Sigmoid colon (tissue), 7 donors: ENCODE data around the gene TEDC2. TPM values are rescaled to one million over a fixed set of nuclear protein-coding genes. Genes with fewer than 3 reads are reported as not detected.
A peak's percentile ranks its signal among the peaks of the same experiment; 100 is the strongest.

Experiments used
- DNase-seq: peaks from one replicate; pipeline ENCODE4 v3.0.0-alpha.2; 2019
- H3K27ac ChIP-seq, 4 donors: fragments of 200-600 bp; sonication (generic); one replicate each; pipeline ENCODE4 v1.5.1; 2016 to 2019; ENCODE audit warnings: mild to moderate bottlenecking in 1 of 4
- H3K27me3 ChIP-seq, 3 donors: fragments of 200-600 bp; sonication (generic); one replicate each; pipeline ENCODE4 v1.5.1; 2019; ENCODE audit warnings: mild to moderate bottlenecking in 1 of 3
- H3K36me3 ChIP-seq, 4 donors: fragments of 200-600 bp; sonication (generic); one replicate each; pipeline ENCODE4 v1.5.1; 2016 to 2019
- H3K4me1 ChIP-seq, 4 donors: fragments of 200-600 bp; sonication (generic); one replicate each; pipeline ENCODE4 v1.5.1; 2017 to 2019
- H3K4me3 ChIP-seq, 4 donors: fragments of 200-600 bp; sonication (generic); one replicate each; pipeline ENCODE4 v1.5.1; 2017 to 2019; ENCODE audit warnings: mild to moderate bottlenecking in 2 of 4, moderate library complexity in 1 of 4
- H3K9me3 ChIP-seq, 4 donors: fragments of 200-600 bp in 3 of 4; sonication (generic) in 3 of 4; one replicate each; pipeline versions ENCODE4 v1.5.1 to v1.6.1; 2013 to 2019
- EP300 ChIP-seq, 4 donors: sonication (generic); formaldehyde crosslinking; IDR thresholded peaks; one replicate each; pipeline ENCODE4 v1.6.1; 2017; ENCODE audit warnings: antibody characterized with exemption in 4 of 4
- POLR2A ChIP-seq, 2 donors: fragments of 450-650 bp; IDR thresholded peaks; one replicate each; pipeline ENCODE4 v1.6.1; 2016; ENCODE audit warnings: antibody characterized with exemption in 2 of 2, mild to moderate bottlenecking in 2 of 2, moderate library complexity in 2 of 2
- POLR2AphosphoS5 ChIP-seq, 4 donors: sonication (generic); formaldehyde crosslinking; IDR thresholded peaks; one replicate each; pipeline ENCODE4 v1.6.1; 2017; ENCODE audit warnings: antibody characterized with exemption in 4 of 4
- WGBS, 2 donors: extraction: QIAGEN DNeasy Blood & Tissue Kit; methylation state at CpG; one replicate each; pipeline ENCODE4 v1.1.7; 2013; 5-methylcytosine and 5-hydroxymethylcytosine counted together
- intact Hi-C: fragments of 100-400 bp; cut with DNase I; formaldehyde crosslinking; loops from one replicate; pipeline ENCODE4 v1.15.1; 2023
- polyA plus RNA-seq, 3 donors: library from polyadenylated mRNA; stranded (reverse); fragments of 200-250 nt; gene quantifications; one replicate each; pipeline ENCODE4 v1.2.3, GENCODE V29; 2013
- total RNA-seq, 4 donors: library from RNA; depleted of rRNA; stranded (reverse); fragments of >200 nt; gene quantifications; one replicate each; pipeline ENCODE4 v1.1.0, GENCODE V29; 2016
- TF ChIP-seq, protein P1 (sequence below), 4 experiments: fragments of 450-650 bp in 3 of 4; fragments of 200-600 bp in 1 of 4; IDR thresholded peaks; one replicate each; pipeline ENCODE4 v1.5.1; 2016 to 2019; ENCODE audit warnings: antibody characterized with exemption in 4 of 4, mild to moderate bottlenecking in 3 of 4, moderate library complexity in 2 of 4
- donor health status: healthy with polysubstance abuse.
- donor health status: Bipolar disorder and iron deficiency.
- donor health status: healthy.

The TEDC2 gene
- total and polyA plus RNA-seq, 7 donors = 0.60 to 10.6 (median 5.3) TPM; not detected in 3

DNA sequence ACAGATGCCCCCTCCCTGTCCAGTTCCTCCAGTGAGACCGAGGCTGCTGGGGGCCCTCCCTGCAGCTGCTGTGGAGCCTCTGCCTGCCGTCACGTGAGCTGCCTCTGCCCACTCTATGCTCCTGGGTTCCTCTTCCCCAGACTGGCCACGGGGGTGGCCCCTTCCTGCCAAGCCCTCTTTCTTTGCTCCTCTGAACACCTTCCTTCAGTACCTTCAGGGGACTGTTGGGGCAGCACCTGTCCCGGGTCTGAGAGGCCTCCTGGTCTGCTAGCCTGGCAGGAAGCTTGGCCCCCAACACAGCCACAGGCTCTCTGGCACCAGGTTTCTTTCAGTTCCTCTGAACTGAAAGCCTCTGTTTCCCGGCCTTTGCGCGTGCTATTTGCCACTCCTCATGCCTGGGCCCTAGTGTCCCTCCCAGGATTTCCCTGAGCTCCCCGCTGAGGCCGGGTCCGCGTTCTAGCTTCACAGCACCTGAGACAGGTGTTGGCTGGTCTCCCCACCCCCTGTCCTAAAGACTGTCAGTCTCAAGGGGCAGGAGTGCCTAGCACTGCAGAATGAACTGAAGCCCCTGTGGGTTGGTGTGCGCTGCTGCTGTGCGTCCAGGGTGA is 47.2 kb downstream of the TEDC2 start:
- H3K36me3 ChIP-seq = no peaks in the 10 kb centered on the region
- H3K4me1 ChIP-seq = peaks cover 0 to 21% (median 13%) of the 10 kb centered on the region in 4 donors
- peak; percentile 76 for DNase-seq
- no peak for TF ChIP-seq EP300 (IDR thresholded peaks at IDR 0.05)
- peak in 1 of 4 donors; percentile 17 for TF ChIP-seq POLR2AphosphoS5 (IDR thresholded peaks at IDR 0.05)
- no peak overlapping the region for H3K4me3 ChIP-seq
- no peaks in the 10 kb centered on the region for H3K27me3 ChIP-seq
- WGBS, 2 donors = 60 to 85% methylated on average over 14 of the region's 14 CpGs
- H3K27ac ChIP-seq = peak overlapping the region in 3 of 4 donors; percentile 43 to 65 (median 58)
- no peaks in the 10 kb centered on the region for H3K9me3 ChIP-seq
- intact Hi-C loops = loop anchor here (10.0 kb wide), 1 partner anchor 232 kb away; no protein-coding TSS in a partner anchor

DNA sequence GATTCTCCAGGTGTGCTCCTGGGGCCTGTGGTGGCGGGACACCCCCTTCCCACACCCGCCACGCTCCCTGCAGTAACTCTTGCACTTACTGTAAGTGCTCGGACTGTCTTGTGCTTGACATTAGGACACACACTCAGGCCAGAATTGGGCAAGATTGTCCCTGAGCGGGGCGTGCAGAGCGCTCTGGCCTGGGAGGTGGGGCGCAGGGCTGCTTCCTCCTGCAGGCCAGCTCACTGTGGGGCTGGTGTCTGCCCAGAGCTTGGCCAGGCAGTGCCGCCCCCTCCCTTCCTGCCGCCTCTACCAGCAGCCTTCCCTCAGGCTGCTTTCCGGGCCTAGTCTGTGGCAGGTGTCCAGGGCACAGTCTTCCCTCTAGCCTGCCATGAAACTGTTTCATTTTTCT is 47.8 kb downstream of the TEDC2 start:
- DNase-seq = peak; percentile 80
- Histone ChIP-seq H3K4me3 (no peak overlapping the region), H3K27me3 (no peaks in the 10 kb centered on the region), H3K4me1 (peaks cover 0 to 18% (median 13%) of the 10 kb centered on the region in 4 donors), H3K36me3 (no peaks in the 10 kb centered on the region), H3K9me3 (no peaks in the 10 kb centered on the region), H3K27ac (peak overlapping the region in 3 of 4 donors; percentile 43 to 65 (median 58))
- TF ChIP-seq POLR2A (IDR thresholded peaks at IDR 0.05) = no peak
- peak in 2 of 4 donors; percentile 14 to 34 for TF ChIP-seq POLR2AphosphoS5 (IDR thresholded peaks at IDR 0.05)
- TF ChIP-seq, protein P1, sequence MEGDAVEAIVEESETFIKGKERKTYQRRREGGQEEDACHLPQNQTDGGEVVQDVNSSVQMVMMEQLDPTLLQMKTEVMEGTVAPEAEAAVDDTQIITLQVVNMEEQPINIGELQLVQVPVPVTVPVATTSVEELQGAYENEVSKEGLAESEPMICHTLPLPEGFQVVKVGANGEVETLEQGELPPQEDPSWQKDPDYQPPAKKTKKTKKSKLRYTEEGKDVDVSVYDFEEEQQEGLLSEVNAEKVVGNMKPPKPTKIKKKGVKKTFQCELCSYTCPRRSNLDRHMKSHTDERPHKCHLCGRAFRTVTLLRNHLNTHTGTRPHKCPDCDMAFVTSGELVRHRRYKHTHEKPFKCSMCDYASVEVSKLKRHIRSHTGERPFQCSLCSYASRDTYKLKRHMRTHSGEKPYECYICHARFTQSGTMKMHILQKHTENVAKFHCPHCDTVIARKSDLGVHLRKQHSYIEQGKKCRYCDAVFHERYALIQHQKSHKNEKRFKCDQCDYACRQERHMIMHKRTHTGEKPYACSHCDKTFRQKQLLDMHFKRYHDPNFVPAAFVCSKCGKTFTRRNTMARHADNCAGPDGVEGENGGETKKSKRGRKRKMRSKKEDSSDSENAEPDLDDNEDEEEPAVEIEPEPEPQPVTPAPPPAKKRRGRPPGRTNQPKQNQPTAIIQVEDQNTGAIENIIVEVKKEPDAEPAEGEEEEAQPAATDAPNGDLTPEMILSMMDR (IDR thresholded peaks at IDR 0.05) = no peak
- TF ChIP-seq EP300 (IDR thresholded peaks at IDR 0.05) = no peak
- intact Hi-C loops = loop anchor here (10.0 kb wide), 1 partner anchor 233 kb away; no protein-coding TSS in a partner anchor
- WGBS, 2 donors = 83 to 94% methylated on average over 11 of the region's 11 CpGs

DNA sequence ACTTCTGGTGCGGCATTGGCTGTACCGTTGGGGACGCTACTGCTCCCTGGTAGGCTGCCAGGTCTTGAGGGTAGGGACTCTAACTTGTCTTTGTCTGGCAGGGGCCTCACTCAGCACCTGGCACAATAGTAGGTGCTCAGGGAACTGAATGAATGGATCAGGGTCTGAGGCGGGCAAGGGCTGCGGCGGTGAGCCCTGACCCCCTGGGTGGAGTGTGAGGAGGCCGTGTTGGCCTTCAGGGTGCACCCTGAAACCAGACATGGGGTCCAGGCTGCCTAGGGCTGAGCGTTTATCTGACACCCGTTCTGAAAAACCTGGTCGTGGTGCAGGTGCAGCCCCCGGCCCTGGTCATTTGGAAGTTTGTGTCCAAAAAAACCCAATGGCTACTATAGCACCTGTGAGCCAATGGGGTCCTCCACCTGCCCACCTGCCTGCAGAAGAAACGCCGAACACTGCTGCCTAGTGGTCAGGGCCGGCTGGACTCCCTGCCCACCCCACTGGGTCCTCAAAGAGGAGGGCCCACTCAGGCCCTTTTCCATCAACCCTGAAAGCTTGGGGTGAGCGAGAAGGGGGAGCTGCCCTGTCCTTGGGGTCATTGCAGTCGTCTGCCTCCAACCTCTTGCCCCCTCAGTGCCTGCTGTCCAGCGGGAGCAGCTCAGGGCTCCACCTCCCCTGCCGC is 49.0 kb downstream of the TEDC2 start:
- H3K27me3 ChIP-seq = no peaks in the 10 kb centered on the region
- 92 to 93% methylated on average over 18 of the region's 18 CpGs for WGBS, 2 donors
- no peak overlapping the region for H3K4me3 ChIP-seq
- H3K9me3 ChIP-seq = no peaks in the 10 kb centered on the region
- no peaks in the 10 kb centered on the region for H3K36me3 ChIP-seq
- intact Hi-C loops = loop anchor here (10.0 kb wide), 1 partner anchor 234 kb away; no protein-coding TSS in a partner anchor
- TF ChIP-seq, protein P1 (IDR thresholded peaks at IDR 0.05) = no peak
- no peak for TF ChIP-seq POLR2AphosphoS5 (IDR thresholded peaks at IDR 0.05)
- peaks cover 0 to 21% (median 20%) of the 10 kb centered on the region in 4 donors for H3K4me1 ChIP-seq
- no peak overlapping the region for H3K27ac ChIP-seq
- DNase-seq = no peak

DNA sequence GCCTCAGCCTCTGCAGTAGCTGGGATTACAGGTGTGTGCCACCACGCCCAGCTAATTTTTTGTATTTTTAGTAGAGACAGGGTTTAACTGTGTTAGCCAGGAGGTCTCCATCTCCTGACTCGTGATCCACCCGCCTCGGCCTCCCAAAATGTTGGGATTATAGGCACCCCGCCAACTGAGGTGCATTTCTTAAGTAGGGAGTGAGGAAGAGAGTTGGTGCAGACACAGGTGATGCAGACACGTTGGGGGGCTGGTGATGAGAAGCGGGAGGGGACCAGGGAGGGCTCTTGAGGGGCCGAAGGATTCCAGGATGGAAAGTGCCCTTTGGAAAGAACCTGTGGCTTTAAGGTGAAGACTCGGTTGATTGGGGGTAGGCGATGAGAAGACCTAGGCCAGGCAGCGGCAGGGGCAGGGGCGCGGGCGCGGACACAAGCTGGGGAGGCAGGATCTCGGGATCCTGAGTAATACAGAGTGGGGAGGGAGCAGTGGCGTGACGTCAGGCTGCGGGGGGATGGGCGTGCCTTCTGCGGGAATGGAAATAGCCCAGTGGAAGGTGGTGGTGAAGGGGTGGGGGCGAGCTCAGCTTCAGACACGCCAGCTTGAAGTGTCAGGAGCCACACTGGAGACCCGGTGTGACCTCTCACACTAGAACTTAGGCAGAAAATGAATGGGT is 51.4 kb downstream of the TEDC2 start:
- H3K4me1 ChIP-seq = peaks cover 0 to 40% (median 36%) of the 10 kb centered on the region in 4 donors
- H3K27ac ChIP-seq = peak overlapping the region in 3 of 4 donors; percentile 18 to 98 (median 56)
- no peaks in the 10 kb centered on the region for H3K9me3 ChIP-seq
- no peaks in the 10 kb centered on the region for H3K27me3 ChIP-seq
- 51 to 67% methylated on average over 24 of the region's 24 CpGs for WGBS, 2 donors
- TF ChIP-seq, protein P1 (IDR thresholded peaks at IDR 0.05) = no peak
- TF ChIP-seq POLR2A (IDR thresholded peaks at IDR 0.05) = no peak
- TF ChIP-seq EP300 (IDR thresholded peaks at IDR 0.05) = peak in 2 of 4 donors; percentile 34 to 44
- peak in 3 of 4 donors; percentile 60 to 82 (median 67) for TF ChIP-seq POLR2AphosphoS5 (IDR thresholded peaks at IDR 0.05)
- DNase-seq = peak; percentile 95
- intact Hi-C loops = loop anchor here (5.0 kb wide), 1 partner anchor 34 kb away; the partner anchor contains the start of gene TBC1D24
- H3K36me3 ChIP-seq = no peaks in the 10 kb centered on the region
- peak overlapping the region in 3 of 4 donors; percentile 24 to 34 (median 24) for H3K4me3 ChIP-seq
